ES-I3 (cell line): Measurements from ENCODE around the gene RAI14.

Experiments
- H3K36me3 ChIP-seq: 2 replicates; pipeline ENCODE4 v1.6.1; 2013; ENCODE audit warnings: mild to moderate bottlenecking, low read length, control low read depth, moderate library complexity; ENCODE audit not compliant: insufficient read depth
- H3K4me1 ChIP-seq: 2 replicates; pipeline ENCODE4 v1.6.1; 2013; ENCODE audit warnings: mild to moderate bottlenecking, control low read depth, low read length; ENCODE audit not compliant: insufficient read depth
- H3K9ac ChIP-seq: 2 replicates; pipeline ENCODE4 v1.6.1; 2013; ENCODE audit warnings: low read depth, mild to moderate bottlenecking, low read length, moderate library complexity
- H3K9me3 ChIP-seq: 2 replicates; pipeline ENCODE4 v1.6.1; 2013; ENCODE audit warnings: mild to moderate bottlenecking, low read length, moderate library complexity; ENCODE audit not compliant: control insufficient read depth, insufficient read depth

Gene RAI14

DNA sequence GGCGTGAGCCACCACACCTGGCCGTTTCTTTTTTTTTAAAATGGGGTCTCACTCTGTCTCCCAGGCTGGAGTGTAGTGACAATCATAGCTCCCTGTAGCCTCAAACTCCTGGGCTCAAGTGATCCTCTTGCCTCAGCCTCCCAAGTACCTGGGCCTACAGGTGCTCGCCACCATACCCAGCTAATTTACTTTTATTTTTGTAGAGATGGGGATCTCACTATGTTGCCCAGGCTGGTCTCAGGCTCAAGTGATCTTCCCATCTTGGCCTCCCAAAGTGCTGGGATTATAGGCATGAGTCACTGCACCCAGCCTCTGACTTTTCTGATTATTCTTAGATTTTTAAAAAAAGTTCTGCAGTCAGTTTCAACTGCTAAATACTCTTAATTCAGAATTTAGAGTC, 21.3 kb downstream of the RAI14 start:
- no peak overlapping the region for H3K9ac ChIP-seq
- no peaks in the 10 kb centered on the region for H3K9me3 ChIP-seq
- H3K36me3 ChIP-seq: no peaks in the 10 kb centered on the region; the same call in 1 of the 2 replicates
- H3K4me1 ChIP-seq: peaks cover 33% of the 10 kb centered on the region

GRCh38 chr5:34680896-34681295, 24.8 kb downstream of the RAI14 start:
- Histone ChIP-seq H3K9me3 (no peaks in the 10 kb centered on the region), H3K36me3 (no peaks in the 10 kb centered on the region; the same call in 1 of the 2 replicates), H3K4me1 (peaks cover 39% of the 10 kb centered on the region), H3K9ac (no peak overlapping the region)

GRCh38 chr5:34682926-34683623, 26.9 kb downstream of the RAI14 start:
- peaks cover 57% of the 10 kb centered on the region for H3K4me1 ChIP-seq
- no peaks in the 10 kb centered on the region for H3K9me3 ChIP-seq
- peaks cover 4% of the 10 kb centered on the region; the same call in 1 of the 2 replicates for H3K36me3 ChIP-seq
- H3K9ac ChIP-seq: no peak overlapping the region

DNA sequence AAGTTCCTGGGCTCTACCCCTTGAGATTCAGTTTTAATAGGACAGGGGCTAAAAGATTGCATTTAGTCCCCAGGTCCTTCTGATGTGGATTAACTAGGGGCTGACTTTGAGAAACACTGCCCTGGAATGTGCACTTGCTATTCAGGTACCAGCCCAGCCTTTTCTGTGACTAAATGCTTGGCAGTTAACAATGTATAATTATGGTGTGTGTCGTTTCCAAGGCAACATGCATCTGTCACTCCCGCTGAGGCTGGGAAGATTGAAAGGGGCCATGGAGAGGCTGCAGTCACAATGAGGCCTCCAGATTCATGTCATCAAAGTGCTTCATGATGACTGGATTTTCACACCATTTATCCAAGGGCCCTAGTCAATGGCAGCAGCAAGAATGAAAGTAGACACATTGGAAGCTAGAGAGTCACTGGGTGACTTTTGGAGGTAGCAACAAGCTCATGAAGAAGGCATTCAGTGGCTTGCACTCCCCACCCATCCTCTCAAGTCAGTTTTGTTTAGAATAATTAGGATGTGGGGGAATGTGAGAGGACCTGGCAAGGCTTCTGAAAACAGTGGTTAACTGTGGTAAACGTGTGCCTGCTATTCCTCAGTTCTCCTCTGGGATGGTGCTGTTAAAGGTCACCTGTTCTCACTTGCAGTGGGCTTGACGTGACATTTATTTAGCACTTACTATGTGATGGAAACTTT, 28.3 kb downstream of the RAI14 start:
- Histone ChIP-seq H3K9me3 (no peaks in the 10 kb centered on the region), H3K9ac (no peak overlapping the region), H3K4me1 (peaks cover 48% of the 10 kb centered on the region), H3K36me3 (peaks cover 10% of the 10 kb centered on the region)

DNA sequence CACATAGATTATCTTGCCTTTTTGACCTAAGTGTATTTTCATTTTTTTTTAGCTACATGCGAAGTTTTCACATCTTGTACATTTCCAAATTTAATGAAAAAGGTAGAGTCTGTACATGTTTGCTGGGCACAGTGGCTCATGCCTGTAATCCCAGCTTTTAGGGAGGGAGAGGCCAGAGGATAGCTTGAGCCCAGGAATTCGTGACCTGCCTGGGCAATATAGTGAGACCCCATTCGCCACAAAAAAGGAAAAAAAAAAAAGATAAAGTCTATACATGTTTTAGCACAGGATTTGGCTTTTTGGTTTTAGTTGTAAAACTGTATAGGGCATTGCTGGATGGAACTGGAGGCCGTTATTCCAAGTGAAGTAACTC, 28.8 kb downstream of the RAI14 start:
- Histone ChIP-seq H3K9ac (no peak overlapping the region), H3K4me1 (peaks cover 46% of the 10 kb centered on the region), H3K36me3 (peaks cover 10% of the 10 kb centered on the region), H3K9me3 (no peaks in the 10 kb centered on the region)

DNA sequence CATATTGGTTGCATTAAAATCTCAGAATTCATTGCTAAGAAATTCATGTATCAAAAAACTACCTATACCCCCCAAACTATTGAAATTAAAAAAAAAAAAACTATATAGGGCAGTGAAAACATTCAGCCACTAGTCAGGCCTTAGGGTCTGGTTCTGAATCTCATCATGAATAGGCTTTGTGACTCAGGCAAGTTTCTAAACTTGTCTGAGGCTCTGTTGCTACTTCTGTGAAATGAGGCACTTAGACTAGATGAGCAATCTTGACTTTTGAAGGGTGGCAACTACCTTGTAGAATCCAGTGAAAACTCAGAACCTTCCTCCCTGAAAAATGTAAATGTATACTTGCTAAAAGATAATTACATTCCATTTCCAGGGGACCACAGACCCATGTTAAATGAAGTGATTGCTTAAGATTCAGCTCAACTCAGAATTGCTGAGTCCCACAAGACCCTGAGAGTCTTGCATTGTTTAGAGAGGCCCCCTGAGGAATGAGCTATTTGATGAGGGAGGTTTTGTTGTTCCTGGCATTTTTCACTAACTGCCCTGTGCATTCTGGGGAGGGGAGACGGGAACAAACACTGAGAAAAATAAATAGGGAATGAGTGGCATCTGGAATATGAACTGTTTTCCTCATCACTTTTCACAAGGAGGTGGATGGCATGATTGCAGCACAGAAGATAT, 29.5 kb downstream of the RAI14 start:
- no peaks in the 10 kb centered on the region for H3K9me3 ChIP-seq
- peaks cover 10% of the 10 kb centered on the region for H3K36me3 ChIP-seq
- peaks cover 42% of the 10 kb centered on the region for H3K4me1 ChIP-seq
- no peak overlapping the region for H3K9ac ChIP-seq

DNA sequence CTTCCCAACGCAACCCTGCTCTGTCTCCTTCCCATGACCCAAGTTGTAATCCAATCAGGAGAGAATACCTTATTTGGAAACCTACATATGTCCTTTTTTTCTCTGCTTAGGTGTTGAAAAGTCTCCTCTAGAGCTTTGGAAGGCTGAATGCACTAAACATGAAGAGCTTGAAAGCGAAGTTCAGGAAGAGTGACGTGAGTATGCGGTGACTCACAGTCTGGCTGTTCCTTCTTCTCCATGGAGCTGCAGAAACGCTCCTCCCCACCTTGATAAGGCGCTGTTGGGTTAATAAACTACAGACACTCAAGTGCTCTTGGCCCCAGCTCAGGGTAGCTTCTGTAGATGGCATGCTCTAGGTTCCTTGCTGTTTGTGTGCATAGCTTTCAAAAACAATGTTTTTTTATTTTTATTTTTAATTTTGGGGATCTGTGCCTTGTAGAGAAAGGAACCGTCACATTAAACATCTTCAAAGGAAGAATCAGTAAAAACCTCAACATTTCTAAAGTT, 30.7 kb downstream of the RAI14 start:
- H3K36me3 ChIP-seq: peaks cover 10% of the 10 kb centered on the region
- no peak overlapping the region for H3K9ac ChIP-seq
- H3K9me3 ChIP-seq: no peaks in the 10 kb centered on the region
- peaks cover 39% of the 10 kb centered on the region for H3K4me1 ChIP-seq

GRCh38 chr5:34687269-34688011, 31.3 kb downstream of the RAI14 start:
- H3K9ac ChIP-seq: no peak overlapping the region
- peaks cover 10% of the 10 kb centered on the region for H3K36me3 ChIP-seq
- no peaks in the 10 kb centered on the region for H3K9me3 ChIP-seq
- peaks cover 39% of the 10 kb centered on the region for H3K4me1 ChIP-seq

DNA sequence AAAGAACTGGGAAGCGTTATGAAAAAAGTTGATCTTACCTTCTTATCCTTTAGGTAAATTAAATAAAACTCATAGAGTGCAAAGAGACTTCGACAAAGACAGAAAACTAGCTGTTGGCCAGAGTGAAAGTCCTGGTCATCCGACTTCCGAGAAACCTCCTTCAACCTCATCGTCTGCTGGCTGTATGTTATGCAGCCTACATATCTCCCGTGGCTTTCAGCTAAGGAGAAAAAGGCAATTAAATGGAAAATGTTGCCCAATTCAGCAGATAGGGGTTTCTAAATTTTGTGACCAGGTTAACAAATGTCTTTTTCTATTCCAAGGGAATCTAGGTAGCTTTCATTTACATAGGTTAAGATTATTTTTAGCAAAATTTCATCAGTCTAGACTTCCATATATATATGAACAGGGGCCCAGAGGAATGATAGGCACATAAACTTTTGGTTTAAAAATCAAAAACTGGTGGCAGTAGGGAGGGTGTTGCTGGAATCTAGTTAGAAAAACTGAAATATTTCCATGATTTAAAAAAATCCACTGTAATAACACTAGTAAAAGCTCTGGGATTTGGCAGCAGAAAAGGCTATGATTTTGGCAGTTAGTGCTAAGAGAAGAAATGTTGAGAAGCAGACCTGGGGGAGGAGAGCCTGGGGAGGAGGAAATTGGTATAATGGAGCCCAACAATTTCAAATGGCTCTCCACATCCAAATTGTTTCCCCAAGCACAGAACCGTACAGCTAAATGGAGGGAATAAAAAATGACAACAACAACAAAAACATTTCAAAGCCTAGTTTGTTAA, 32.1 kb downstream of the RAI14 start:
- Histone ChIP-seq H3K9ac (no peak overlapping the region), H3K4me1 (peaks cover 39% of the 10 kb centered on the region)

DNA sequence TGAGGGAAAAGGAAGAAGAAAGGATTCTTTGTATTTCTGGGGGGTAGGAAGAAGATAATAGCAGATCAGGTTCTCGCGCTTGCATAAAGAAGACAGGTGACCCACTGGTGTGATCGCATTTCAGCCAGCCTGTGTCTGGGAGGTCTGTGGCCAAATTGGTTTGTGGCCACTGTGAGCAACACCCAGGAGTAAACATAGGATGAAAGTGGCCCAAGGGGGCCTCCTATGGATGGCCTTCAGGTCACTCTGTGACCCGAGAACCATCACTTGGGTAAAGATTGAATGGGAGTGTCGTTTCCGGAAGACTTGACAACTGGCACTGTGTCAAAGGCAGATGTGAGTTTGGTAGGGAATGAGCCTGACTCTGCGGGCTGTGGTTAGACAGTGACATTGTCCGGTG, 34.2 kb downstream of the RAI14 start:
- no peak overlapping the region for H3K9ac ChIP-seq
- peaks cover 24% of the 10 kb centered on the region for H3K4me1 ChIP-seq
- H3K36me3 ChIP-seq: peaks cover 10% of the 10 kb centered on the region
- H3K9me3 ChIP-seq: no peaks in the 10 kb centered on the region

More for the DNA sequence above, 32.1 kb downstream of the RAI14 start:
- Histone ChIP-seq H3K9me3 (no peaks in the 10 kb centered on the region), H3K36me3 (peaks cover 10% of the 10 kb centered on the region)

DNA sequence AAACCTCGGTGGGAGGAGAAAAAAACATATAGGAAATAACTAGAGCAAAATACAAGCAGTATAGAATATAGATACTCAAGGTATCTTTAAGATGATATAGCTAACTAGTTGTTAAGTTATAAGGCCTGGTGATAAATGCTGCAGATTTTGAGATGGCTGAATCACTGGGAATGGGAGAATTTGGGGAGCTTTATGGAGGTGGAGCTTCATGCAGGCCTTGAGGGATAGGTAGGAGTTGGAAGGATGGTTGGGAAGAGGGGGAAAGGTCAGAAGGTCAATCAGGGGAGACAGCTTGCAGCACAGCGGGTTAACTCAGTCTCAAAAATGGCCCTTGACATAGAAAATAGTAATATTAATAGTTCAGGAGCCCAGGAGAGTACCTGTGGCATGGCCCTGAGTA, 34.8 kb downstream of the RAI14 start:
- H3K9ac ChIP-seq: no peak overlapping the region
- peaks cover 10% of the 10 kb centered on the region for H3K36me3 ChIP-seq
- H3K9me3 ChIP-seq: no peaks in the 10 kb centered on the region
- peaks cover 18% of the 10 kb centered on the region for H3K4me1 ChIP-seq

DNA sequence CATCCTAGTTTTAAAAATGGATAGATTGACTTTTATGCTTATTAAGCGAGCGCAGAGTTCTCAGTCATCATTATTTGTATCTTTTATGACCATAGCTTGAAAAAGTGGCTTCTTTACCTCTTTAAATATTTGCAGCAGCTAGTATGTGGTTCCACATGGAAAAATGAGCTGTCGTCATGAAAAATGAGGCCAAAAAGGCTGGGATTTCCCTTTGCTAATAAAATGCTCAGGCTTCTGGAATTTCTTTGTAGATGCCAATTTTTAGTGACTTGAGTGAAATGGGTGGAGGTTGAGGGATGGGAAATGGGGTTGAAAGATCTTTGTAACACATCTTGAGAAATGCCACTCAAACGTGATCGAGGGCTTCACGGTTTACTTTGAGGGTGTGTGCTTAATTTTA, 35.2 kb downstream of the RAI14 start:
- no peak overlapping the region for H3K9ac ChIP-seq
- H3K9me3 ChIP-seq: no peaks in the 10 kb centered on the region
- peaks cover 16% of the 10 kb centered on the region for H3K4me1 ChIP-seq
- H3K36me3 ChIP-seq: peaks cover 10% of the 10 kb centered on the region

DNA sequence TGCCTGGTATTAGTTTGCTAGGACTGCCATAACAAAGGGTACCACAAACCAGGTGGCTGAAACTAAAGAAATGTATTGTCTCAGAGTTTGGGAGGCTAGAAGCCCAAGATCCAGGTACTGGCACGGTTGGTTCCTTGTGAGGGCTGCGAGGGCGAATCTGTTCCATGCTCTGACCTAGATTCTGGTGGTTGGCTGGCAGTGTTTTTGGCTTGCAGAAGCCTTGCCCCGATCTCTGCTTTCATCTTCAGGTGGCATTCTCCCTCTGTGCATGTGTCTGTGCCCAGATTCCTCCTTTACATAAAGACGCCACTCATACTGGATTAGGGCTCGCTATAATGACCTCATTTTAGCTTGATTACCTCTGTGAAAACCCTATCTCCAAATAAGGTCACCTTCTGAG, 36.7 kb downstream of the RAI14 start:
- H3K4me1 ChIP-seq: peaks cover 2% of the 10 kb centered on the region; the same call in 1 of the 2 replicates
- H3K9ac ChIP-seq: no peak overlapping the region
- H3K36me3 ChIP-seq: peaks cover 5% of the 10 kb centered on the region
- H3K9me3 ChIP-seq: no peaks in the 10 kb centered on the region
